Measurements from ENCODE around the gene ZNF618.

DNA sequence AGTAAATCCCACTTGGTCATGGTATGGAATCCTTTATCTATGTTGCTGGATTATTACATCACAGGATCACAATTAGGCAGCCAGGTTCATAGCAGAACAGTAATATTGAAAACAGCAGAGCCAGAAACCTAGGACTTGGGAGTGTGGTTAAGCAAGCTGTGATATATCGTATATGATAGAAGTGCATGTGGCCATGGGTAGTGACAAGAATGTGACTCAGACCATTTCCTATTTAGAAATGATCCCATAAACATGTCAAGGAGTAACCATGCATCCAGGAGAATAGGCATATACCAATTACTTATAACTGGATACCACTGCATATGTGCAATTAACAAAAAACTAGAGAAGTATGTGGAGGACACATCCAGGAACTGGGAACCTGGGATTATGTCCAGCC is 170.8 kb downstream of the ZNF618 start:
- TF ChIP-seq, protein P1, sequence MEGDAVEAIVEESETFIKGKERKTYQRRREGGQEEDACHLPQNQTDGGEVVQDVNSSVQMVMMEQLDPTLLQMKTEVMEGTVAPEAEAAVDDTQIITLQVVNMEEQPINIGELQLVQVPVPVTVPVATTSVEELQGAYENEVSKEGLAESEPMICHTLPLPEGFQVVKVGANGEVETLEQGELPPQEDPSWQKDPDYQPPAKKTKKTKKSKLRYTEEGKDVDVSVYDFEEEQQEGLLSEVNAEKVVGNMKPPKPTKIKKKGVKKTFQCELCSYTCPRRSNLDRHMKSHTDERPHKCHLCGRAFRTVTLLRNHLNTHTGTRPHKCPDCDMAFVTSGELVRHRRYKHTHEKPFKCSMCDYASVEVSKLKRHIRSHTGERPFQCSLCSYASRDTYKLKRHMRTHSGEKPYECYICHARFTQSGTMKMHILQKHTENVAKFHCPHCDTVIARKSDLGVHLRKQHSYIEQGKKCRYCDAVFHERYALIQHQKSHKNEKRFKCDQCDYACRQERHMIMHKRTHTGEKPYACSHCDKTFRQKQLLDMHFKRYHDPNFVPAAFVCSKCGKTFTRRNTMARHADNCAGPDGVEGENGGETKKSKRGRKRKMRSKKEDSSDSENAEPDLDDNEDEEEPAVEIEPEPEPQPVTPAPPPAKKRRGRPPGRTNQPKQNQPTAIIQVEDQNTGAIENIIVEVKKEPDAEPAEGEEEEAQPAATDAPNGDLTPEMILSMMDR (conservative IDR thresholded peaks at IDR 0.05; ENCODE audit: low read depth, low read length) = no peak
- TF ChIP-seq EZH2 (IDR thresholded peaks at IDR 0.05; ENCODE audit: low read length, unreplicated experiment) = no peak

Data from PC-3 (cell line).